Measurements from ENCODE around the gene EFCAB8. TPM values are rescaled to one million over a fixed set of nuclear protein-coding genes. Genes with fewer than 3 reads are reported as not detected.

Gene EFCAB8
- total RNA-seq, 1 experiment from 2014 or later = not detected

- peaks cover 5% of the 10 kb centered on the region for H3K9me3 Mint-ChIP-seq (ENCODE audit: unreplicated experiment)
- TF ChIP-seq, protein P1, sequence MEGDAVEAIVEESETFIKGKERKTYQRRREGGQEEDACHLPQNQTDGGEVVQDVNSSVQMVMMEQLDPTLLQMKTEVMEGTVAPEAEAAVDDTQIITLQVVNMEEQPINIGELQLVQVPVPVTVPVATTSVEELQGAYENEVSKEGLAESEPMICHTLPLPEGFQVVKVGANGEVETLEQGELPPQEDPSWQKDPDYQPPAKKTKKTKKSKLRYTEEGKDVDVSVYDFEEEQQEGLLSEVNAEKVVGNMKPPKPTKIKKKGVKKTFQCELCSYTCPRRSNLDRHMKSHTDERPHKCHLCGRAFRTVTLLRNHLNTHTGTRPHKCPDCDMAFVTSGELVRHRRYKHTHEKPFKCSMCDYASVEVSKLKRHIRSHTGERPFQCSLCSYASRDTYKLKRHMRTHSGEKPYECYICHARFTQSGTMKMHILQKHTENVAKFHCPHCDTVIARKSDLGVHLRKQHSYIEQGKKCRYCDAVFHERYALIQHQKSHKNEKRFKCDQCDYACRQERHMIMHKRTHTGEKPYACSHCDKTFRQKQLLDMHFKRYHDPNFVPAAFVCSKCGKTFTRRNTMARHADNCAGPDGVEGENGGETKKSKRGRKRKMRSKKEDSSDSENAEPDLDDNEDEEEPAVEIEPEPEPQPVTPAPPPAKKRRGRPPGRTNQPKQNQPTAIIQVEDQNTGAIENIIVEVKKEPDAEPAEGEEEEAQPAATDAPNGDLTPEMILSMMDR (IDR thresholded peaks at IDR 0.05; ENCODE audit: unreplicated experiment) = no peak
- H3K4me3 Mint-ChIP-seq (ENCODE audit: unreplicated experiment) = no peak overlapping the region
- BruUV-seq (replicated peaks) = no TSS peak
- H3K27me3 Mint-ChIP-seq (ENCODE audit: insufficient read depth, unreplicated experiment) = peaks cover 67% of the 10 kb centered on the region
- no peaks in the 10 kb centered on the region for H3K4me1 Mint-ChIP-seq (ENCODE audit: insufficient read depth, unreplicated experiment)
- DNase-seq (ENCODE audit: unreplicated experiment) = no peak
- POLR2A ChIA-PET = interaction anchor here (0.6 kb wide), 1 partner anchor 115 kb away, joined by 3 read pairs; no protein-coding TSS in a partner anchor
- H3K27ac Mint-ChIP-seq (ENCODE audit: low read depth, unreplicated experiment) = no peak overlapping the region
- intact Hi-C loops (cut with micrococcal nuclease) = no loop called here
- H3K36me3 Mint-ChIP-seq (ENCODE audit: insufficient read depth, unreplicated experiment) = no peaks in the 10 kb centered on the region
- CTCF ChIA-PET = no interaction called here
Observed at GRCh38 chr20:33010133-33010504, 151.4 kb downstream of the EFCAB8 start.

DNA sequence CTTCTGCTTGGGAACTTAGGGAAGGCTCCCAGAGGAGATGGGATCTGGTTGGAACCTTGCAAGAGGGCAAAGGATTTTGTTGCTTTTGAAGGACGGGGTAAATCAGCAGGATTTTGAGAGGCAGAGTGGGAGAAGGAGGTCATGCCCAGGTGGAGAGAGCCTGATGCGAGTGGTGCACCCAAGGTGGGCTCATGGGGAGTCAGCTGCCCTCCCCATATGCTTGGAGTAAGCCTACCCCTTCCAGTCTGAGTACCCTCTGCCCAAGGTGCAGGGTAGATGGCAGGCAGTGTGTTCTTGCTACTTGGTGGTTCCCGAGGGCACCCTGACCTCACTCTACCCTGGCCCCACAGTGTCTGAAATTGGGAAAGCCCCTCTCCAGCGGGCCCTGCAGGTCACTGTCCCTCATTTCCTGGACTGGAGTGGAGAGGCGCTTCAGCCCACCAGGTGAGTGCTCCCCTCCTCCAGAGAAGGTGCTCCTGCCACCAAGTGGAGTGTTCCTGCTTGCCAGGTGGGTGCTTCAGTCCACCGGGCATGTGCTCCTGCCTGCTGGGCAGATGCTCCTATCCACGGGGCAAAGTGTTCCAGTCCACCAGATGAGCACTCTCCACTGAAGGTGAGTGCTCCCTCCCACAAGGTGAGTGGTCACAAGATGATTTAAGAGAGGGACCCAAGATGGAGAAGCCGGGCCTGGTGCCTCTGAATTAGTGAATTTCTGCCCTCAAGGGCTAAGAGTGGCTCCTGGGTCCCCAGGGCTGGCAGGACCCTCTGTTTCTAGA lies 152.1 kb downstream of the EFCAB8 start:
- Mint-ChIP-seq H3K27me3 (ENCODE audit: insufficient read depth, unreplicated experiment) (peaks cover 74% of the 10 kb centered on the region), H3K4me3 (ENCODE audit: unreplicated experiment) (no peak overlapping the region), H3K27ac (ENCODE audit: low read depth, unreplicated experiment) (no peak overlapping the region), H3K9me3 (ENCODE audit: unreplicated experiment) (no peaks in the 10 kb centered on the region), H3K4me1 (ENCODE audit: insufficient read depth, unreplicated experiment) (no peaks in the 10 kb centered on the region), H3K36me3 (ENCODE audit: insufficient read depth, unreplicated experiment) (no peaks in the 10 kb centered on the region)
- intact Hi-C loops (cut with micrococcal nuclease) = no loop called here
- ChIA-PET CTCF (no interaction called here), POLR2A (interaction anchor here (0.6 kb wide), 1 partner anchor 114 kb away, joined by 3 read pairs; no protein-coding TSS in a partner anchor)
- no TSS peak for BruUV-seq (replicated peaks)
- TF ChIP-seq, protein P1 (IDR thresholded peaks at IDR 0.05; ENCODE audit: unreplicated experiment) = no peak
- no peak for DNase-seq (ENCODE audit: unreplicated experiment)

Other genes with a start within 250 kb of the EFCAB8 start
- not detected in 2 replicates for gene C20orf203, start 185.0 kb upstream of the EFCAB8 start, total RNA-seq (2022)
- gene COMMD7, start 115.5 kb upstream of the EFCAB8 start, total RNA-seq (2022) = 24.1 and 28.3 TPM in 2 replicates
- gene DNMT3B, start 96.5 kb upstream of the EFCAB8 start, total RNA-seq (2022) = 1.3 and 2.0 TPM in 2 replicates
- 94.9 and 117 TPM in 2 replicates for gene MAPRE1, start 39.0 kb upstream of the EFCAB8 start, total RNA-seq (2022)
- gene SUN5, start 145.5 kb downstream of the EFCAB8 start, total RNA-seq (2022) = not detected in 2 replicates
- gene BPIFB2, start 148.8 kb downstream of the EFCAB8 start, total RNA-seq (2022) = not detected in 2 replicates
- not detected in 2 replicates for gene BPIFB6, start 172.7 kb downstream of the EFCAB8 start, total RNA-seq (2022)
- gene BPIFB3, start 195.0 kb downstream of the EFCAB8 start, total RNA-seq (2022) = not detected in 2 replicates
- gene BPIFB4, start 220.7 kb downstream of the EFCAB8 start, total RNA-seq (2022) = not detected in 2 replicates